Colon (tissue), 2 donors: ENCODE measurements around the gene KRTAP20-2.

Source experiments
- FAIRE-seq: peaks from 2 replicates; lab custom pipeline; 2012; peaks lifted over from hg19 to GRCh38; lab: Jason Lieb, UNC
- donor health status: control.
- donor health status: control.

The KRTAP20-2 gene

DNA sequence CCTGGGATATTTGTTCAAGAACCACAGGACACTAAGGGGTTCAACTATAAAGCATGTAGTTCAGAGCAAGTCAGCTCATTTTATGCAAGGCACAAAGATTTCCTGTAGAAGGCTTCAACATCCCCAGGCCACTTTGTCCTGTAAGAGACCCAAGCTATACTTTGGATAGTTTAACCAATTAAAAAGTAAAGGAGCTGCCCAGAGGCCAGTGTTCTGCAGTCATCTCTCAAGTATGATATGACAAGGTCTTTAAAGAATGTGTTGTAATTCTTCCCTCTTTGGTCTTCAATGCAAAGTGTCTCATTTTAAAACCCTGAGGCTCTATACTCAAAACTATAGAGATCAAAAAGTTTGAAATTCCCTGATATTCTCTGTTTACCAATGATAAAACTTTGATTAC is 41.7 kb downstream of the KRTAP20-2 start:
- no peak for FAIRE-seq

DNA sequence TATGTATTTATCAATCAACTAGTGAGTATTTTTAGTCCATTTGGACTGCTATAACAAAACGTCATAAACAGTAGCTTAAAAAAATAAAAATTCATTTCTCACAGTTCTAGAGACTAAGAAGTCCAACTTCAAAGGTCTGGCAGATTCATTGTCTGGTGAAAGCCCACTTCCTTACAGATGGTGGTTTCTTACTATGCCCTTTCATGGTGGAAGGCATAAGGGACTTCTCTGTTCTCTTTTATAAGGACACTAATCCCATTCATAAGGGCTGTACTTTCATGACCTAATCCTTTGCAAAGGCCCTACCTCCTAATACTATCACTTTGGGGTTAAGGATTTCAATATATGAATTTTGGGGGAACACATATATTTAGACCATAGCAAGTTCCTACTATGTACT is 45.6 kb downstream of the KRTAP20-2 start:
- FAIRE-seq, result no peak

DNA sequence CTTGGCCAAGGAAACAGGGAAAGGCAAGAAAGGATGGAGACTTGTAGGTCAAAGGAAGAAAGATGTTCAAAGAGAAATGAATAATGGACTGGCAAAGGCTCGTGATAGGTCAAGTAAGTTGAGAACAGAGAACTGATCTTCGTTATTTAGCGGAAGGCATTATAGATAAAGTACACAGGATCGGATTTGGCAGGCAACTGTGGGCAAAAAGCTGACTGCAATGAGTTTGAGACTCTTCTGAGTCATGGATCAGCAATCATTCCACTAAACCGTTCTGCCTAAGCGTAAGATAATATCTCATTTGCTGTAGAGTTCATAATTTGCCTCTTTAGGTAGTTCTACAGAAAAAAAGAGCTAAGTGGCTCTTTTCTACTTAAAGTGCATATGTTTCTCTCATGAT is 49.5 kb downstream of the KRTAP20-2 start:
- no peak for FAIRE-seq
